GM19372 (cell line): ENCODE data around the gene TMEM40.
"Not testable (repeated sequence)": the region's sequence is repeated elsewhere in the genome, so short reads cannot be mapped to it uniquely, and the experiment has no call there.

Experiments used
- ATAC-seq: cut with Tn5 transposase; IDR thresholded peaks from one replicate; pipeline ENCODE4 v1.9.1; 2021; ENCODE audit warnings: mild to moderate bottlenecking, low read depth, moderate library complexity; ENCODE audit not compliant: unreplicated experiment

Gene TMEM40

DNA sequence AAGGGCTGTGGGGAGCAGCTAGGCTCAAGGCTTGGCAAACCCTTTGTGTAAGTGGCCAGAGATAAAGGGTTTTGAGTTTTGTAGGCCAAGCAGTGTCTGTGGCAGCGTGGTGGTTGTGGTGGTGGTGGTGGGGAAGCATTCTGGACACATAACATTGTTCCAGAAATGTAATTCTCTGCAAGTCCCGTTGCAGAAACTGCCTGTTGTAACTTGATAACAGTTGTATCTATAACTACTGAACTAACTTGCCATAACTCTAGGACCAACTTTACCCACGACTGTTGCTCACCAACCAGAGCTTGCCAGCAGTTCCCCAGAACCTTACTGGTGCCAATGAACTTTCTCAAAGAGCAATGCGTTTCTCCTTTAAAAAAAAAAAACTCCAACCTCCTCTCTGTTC, 18.1 kb upstream of the TMEM40 start:
- ATAC-seq, result no peak

- ATAC-seq, result not testable (repeated sequence)
Observed at GRCh38 chr3:12775970-12776369, 16.9 kb upstream of the TMEM40 start.

DNA sequence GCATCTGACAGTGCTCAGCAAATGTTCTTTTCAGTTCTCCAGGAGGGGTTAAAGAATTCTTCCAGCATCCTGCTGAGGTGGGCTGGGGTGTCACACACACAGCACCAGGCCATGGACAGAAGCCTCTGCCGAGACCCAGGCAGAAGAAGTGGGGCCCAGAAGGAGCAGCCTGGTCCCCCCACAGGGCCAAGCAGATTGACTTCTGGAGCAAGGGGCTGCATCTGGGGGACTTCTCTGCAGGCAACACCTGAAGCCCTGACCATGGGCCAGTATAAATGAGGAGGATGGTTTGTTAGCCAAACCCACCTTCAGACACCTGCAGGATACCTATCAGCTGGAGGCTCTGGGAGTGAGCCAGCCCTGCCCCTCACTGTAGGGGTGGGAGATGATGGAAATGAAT, 16.2 kb upstream of the TMEM40 start:
- ATAC-seq, result no peak

DNA sequence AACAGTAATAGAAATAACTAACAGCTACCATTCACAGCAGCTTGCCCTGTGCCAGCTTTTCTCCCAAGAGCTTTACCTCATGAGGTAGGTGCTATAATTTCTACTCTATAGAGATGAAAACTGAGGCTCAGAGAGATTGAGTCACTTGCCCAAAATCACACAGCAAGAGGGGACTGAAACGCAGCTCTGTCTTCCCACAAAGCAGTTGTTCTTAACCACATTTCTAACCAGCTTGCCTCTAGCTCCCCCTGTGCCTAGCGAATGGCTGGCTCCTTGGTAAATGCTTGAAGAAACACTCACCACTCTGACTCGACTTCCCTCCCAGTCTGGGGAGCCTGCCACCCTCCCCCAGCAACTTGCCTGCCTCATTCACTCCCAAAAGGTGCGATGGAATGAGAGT, 15.6 kb upstream of the TMEM40 start:
- ATAC-seq, result no peak

DNA sequence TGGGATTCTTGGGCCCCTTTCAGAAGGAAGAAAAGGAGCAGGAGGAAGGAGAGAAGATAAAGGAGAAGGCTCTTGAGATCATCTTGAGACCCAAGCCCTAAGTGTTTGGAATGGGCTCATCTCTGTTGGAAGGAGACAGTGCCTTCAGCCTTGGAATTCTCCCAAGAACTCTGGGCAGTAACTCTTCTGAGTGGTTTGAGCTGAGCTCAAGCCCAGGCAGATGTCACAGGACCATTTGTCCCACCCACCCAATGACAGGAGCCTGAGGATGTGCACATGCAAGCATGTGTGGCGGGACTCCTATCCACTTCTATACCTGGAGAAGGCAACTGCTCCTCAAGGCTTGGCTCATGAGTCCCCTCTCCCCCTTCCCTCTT, 14.6 kb upstream of the TMEM40 start:
- ATAC-seq, result no peak

DNA sequence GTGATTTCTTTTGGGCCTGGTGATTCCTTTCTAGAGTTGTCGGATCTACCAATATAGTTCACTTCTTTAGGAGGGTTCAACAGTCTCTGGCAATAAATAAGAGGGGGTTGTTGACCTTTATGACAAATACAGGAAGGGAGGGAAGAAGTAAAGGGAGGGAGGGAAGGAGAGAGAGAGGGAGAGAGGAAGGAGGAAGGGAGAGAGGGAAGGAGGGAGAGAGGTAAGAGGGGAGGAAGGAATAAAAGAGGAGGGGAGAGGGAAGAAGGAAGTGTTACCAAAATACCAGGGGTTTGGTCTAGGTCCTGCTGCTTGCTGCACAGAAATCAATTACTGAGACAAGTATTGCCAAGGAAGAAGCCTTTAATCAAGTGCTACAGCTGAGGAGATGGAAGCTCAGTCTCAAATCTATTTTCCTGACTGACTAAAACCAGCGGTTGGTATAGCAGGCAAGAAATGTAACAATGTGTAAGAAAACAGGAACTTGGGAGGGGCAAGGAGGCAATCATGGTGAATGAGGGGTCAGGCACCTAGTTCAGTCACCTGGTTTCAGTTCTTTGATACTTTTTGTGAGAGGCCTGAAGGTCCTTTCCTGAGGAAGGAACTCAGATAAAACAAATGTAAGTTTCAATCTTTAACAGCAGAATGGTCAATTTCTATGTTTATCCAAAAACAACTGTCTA, 14.1 kb upstream of the TMEM40 start:
- no peak for ATAC-seq

DNA sequence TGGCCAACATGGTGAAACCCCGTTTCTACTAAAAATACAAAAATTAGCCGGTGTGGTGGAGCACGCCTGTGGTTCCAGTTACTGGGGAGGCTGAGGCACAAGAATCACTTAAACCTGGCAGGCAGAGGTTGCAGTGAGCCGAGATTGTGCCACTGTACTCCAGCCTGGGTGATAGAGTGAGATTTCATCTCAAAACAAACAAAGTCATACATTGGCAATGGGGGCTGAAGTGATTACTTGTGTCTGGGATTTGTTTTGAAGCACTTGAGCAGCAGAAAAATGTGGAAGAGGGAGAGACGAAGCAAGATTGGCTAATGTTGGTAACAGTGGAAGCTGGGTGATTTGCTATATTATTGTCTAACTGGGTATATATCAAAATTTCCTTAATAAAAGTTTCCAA, 13.4 kb upstream of the TMEM40 start:
- ATAC-seq, result no peak

GRCh38 chr3:12771236-12771635, 12.2 kb upstream of the TMEM40 start:
- no peak for ATAC-seq

DNA sequence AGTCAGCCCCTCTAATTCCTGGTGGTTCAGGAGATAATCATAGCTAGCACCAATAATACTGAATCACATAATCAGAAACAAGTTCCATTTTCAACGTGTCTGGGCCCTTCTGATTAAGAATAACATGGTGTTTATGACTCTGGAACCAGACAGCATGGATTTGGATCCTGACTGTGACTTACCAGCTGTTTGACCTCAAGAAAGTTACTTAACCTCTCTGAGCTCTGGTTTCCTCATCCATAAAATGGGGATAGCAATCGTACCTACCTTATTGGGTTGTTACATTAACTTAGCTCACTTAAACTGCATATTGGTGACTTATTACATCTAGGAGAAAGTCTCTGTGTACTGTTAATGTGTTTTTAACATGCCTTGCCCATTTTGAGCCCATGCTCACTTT, 10.7 kb upstream of the TMEM40 start:
- no peak for ATAC-seq

- no peak for ATAC-seq
Observed at GRCh38 chr3:12768579-12769527, 9.8 kb upstream of the TMEM40 start.

GRCh38 chr3:12766541-12766940, 7.5 kb upstream of the TMEM40 start:
- no peak for ATAC-seq

- ATAC-seq, result no peak
Observed at GRCh38 chr3:12764171-12764776, 5.2 kb upstream of the TMEM40 start.

DNA sequence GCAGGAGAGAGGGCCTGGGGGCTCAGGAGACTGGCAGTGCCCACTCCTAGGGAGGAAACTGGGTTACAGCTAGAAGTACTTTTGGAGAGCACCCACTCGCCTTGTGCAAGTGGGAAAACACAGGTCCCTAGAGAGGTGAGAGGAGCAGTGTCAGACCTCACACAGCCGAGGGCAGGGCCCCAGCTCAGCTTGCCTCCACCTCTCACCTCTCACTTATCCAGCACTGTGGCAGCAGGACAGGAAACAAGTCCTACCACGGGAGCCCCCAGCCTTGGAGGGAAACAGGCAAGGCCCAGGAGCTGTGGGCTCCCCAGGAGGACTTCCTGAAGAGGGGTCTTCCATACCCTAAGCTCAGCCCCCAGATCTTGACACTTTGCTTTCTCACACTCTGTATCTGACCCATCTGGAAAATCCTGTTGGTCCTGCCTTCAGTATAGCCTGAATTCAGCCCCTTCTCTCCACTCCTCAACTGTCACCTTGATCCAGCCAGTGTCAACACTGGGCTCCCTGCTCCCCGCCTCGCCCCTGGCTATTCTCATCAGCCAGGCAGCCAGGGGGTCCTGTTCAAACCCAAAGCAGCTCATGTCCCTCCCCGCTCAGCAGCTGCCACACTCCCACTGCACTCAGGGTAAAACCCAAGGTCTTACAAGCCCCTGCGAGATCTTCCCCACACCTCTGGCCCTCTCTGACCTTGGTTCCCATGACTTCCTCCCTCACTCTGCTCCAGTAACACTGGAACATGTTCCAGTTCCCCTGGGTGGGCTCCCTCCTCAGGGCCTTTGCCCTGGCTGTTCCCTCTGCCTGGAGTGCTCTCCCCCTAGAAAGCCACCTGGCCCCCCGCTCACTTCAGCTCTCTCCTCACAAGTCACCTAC, 870 bp upstream of the TMEM40 start:
- ATAC-seq, result no peak

DNA sequence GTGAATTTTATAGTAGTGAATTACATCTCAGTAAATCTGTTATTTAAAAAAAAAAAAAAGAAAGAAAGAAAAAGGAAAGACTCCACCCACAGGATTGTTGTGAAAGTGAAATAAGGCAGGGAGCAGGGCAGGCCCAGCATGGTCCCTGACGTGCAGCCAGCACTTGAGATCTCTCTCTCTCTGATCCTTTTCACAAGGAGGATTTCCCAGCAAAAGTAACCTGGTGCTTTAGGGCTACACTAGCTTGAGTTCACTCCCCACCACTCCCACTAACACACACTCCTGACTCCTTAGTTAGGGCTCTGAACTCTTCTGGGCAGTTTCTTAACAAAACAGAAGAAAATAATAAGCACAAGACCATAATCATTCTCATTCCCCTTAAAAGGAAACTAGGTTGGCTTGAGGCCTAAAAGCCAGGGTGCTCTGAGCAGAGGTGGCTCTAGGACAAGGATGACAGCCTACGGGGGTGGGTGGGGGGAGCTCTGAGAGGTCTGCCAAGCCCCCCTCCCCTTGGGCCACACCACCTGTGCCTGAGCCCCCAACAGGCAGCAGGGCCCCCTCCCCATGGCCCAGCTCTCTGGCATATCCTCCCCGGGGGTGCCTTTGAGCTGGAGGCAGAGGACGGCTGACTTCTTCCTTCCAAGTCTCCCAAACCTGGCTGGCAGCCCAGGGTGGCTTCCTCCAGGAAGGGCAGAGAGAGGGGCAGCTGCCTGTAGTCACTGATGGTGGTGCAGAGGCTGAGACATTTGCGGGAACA, 856 bp downstream of the TMEM40 start:
- ATAC-seq, result no peak

GRCh38 chr3:12756635-12757034, 2.4 kb downstream of the TMEM40 start:
- ATAC-seq, result no peak

GRCh38 chr3:12756175-12756574, 2.9 kb downstream of the TMEM40 start:
- no peak for ATAC-seq

DNA sequence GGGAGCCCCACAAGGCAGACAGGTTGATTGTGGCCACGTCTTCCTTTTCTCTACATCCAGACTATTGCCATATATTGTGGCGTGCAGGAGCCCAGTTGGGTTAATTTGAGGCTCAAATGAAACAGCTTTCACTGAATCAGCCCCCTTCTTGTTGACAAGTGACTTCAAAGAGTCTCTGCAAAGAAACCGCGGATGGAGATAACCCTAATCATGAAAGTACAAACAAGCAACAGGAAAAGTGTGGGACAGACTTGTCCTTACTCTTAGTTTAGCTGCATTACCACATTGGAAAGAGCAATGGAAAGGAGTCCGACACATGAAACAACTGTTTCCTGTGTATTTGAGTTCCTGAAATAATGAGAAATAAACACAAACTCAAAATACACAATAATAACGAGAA, 3.3 kb downstream of the TMEM40 start:
- no peak for ATAC-seq

DNA sequence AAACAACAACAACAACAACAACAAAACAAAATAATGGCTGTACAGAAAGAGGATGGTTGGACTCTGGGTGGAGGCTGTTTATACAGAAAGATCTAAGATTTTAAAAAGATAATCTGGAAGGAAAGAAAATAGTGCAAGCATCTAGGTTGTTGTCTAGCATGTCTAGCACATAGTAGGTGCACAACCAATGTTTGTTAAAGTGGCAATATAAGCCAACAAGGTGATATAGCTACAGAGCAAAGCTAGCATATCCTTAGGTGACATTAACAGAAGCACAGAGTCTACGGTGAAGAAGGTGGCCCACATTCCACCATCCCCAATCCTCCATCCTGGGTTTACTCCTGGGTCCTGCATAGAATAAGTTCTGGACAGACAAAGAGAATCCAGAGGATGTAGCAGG, 4.7 kb downstream of the TMEM40 start:
- ATAC-seq, result no peak

DNA sequence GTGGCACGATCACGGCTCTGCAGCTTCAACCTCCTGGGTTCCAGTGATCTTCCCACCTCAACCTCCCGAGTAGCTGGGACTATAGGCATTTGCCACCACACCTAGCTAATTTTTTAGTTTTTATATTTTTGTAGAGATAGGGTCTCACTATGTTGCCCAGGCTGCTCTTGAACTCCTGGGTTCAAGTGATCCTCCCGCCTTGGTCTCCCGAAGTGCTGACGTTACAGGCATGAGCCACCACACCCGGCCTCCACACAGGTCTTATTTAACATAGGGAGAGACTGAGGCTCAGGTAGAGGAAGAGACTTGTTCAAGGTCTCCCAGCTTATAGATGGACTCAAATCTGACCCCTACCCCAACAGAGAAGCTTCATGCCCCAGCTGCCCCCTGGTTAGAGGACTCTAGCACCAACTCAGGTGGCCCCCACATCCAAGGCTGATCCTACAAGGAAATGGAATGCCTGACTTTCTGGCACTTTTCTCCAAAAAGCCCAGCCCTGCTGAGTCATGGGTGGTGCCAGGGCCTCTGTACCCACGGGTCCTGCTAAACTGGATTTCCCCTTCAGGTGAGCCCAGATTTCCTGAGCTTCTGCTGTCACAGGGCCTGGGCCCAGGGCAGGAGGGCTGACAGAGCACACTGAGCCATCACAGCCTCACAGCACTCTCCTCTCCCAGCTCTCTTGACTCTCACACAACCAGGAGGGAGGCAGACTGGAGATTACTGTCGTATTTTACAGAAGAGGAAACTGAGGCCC, 5.6 kb downstream of the TMEM40 start:
- ATAC-seq, result no peak
